NB4 (cell line): Measurements from ENCODE around the gene SLC29A3.

Experiments
- DNase-seq: peaks from one replicate; pipeline ENCODE4 v3.0.0; 2010; ENCODE audit warnings: low read depth
- H3K4me3 ChIP-seq: one replicate; pipeline ENCODE4 v1.5.1; 2011; ENCODE audit warnings: mild to moderate bottlenecking, low read depth, low read length, moderate library complexity
- CTCF ChIP-seq: IDR thresholded peaks from one replicate; pipeline ENCODE4 v1.5.1; 2012; ENCODE audit warnings: low read depth, low read length
- MAX ChIP-seq: IDR thresholded peaks from 2 replicates; pipeline ENCODE4 v1.6.1; 2011; ENCODE audit warnings: low read depth, low read length
- MYC ChIP-seq: IDR thresholded peaks from 2 replicates; pipeline ENCODE4 v1.6.1; 2011; ENCODE audit warnings: low read depth, low read length
- POLR2A ChIP-seq: IDR thresholded peaks from 2 replicates; pipeline ENCODE4 v1.6.1; 2011; ENCODE audit warnings: mild to moderate bottlenecking; ENCODE audit not compliant: insufficient read length; ENCODE audit errors: extremely low read depth

SLC29A3 gene

GRCh38 chr10:71349406-71349805, 30.3 kb downstream of the SLC29A3 start:
- no peak for DNase-seq
- no peak overlapping the region for H3K4me3 ChIP-seq
- TF ChIP-seq CTCF = no peak
- no peak for TF ChIP-seq MYC
- TF ChIP-seq MAX = no peak
- no peak for TF ChIP-seq POLR2A

DNA sequence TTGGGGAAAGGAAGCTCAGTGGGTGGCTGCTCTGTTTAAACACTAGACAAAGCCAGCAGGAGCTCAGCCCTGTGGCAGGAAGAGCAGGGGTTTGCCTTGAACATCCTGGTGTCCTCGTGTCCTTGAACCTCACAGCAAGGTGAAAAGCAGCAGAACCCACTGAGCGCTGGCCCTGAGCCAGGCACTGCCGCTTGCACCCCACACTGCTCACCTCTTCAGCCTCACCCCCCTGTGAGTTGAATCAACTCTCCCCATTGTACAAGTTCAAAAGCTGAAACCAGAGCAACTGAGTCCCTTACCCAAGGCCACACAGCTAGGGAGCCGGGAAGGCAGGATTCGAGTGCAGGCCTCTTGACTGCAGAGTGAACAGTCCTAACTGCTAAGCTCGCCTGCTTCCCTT, 32.0 kb downstream of the SLC29A3 start:
- no peak for DNase-seq
- H3K4me3 ChIP-seq = no peak overlapping the region
- no peak for TF ChIP-seq MAX
- TF ChIP-seq POLR2A = no peak
- no peak for TF ChIP-seq CTCF
- no peak for TF ChIP-seq MYC

DNA sequence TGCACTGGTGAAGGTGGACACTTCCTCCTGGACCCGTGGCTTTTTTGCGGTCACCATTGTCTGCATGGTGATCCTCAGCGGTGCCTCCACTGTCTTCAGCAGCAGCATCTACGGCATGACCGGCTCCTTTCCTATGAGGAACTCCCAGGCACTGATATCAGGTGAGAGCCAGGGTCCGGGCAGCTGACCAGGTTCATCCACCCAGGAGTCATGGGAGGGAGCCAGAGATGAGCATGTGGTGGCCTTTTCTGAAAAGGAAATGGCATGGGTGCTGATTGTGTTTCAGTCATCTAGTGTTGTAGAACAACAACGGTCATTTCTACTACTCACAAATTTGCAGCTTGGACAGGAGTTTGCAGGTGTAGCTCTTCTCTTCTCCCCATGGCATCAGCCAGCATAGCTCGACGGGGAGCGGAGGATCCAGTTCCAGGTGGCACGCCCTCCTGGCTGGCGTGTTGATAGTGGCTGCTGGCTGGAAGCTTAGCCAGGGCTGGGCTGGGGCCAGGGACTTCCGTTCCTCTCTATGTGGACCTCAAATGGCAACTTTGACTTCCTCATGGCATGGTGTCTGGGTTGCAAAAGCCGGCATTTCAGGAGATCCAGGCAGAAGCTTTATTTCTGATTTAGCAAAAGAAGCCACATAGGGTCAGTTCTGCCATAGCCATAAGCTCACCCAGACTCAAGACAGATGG, 32.7 kb downstream of the SLC29A3 start:
- TF ChIP-seq POLR2A (no peak), MYC (no peak), CTCF (no peak), MAX (no peak)
- no peak for DNase-seq
- no peak overlapping the region for H3K4me3 ChIP-seq

GRCh38 chr10:71353639-71354038, 34.6 kb downstream of the SLC29A3 start:
- no peak for TF ChIP-seq MAX
- no peak for TF ChIP-seq POLR2A
- no peak for TF ChIP-seq MYC
- no peak for TF ChIP-seq CTCF
- no peak for DNase-seq
- H3K4me3 ChIP-seq = no peak overlapping the region

DNA sequence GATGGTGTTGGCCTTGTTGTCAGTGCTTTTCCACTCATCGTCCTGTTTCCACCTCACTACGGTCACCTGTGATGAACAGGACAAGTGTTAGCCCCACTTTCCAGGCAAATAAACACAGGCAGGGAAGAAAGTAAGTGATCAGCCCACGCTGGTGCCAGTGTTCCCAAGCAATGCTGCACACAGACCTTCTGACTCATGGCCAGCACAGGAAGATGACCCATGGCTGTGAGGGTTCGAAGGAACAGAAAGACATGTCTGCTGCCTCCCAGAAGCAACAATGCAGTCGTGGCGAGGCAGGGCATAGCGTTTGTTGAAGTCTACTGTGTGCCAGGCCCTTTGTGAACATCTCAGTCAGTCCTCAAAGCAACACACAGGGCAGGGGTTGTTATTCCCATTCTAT, 35.7 kb downstream of the SLC29A3 start:
- DNase-seq = no peak
- TF ChIP-seq MAX (no peak), CTCF (no peak), POLR2A (no peak), MYC (no peak)
- H3K4me3 ChIP-seq = no peak overlapping the region

- no peak overlapping the region for H3K4me3 ChIP-seq
- no peak for DNase-seq
- TF ChIP-seq POLR2A (no peak), CTCF (no peak)
Measured at GRCh38 chr10:71355886-71356285, 36.8 kb downstream of the SLC29A3 start.
